ENCODE data around the gene VSTM4.

Gene VSTM4

GRCh38 chr10:49036638-49037037 is 78.7 kb downstream of the VSTM4 start:
- DNase-seq = no peak

GRCh38 chr10:49035920-49036319 is 79.4 kb downstream of the VSTM4 start:
- DNase-seq = no peak

- no peak for DNase-seq
These were observed 80.4 kb downstream of the VSTM4 start for GRCh38 chr10:49034925-49035324.

GRCh38 chr10:49033939-49034338 is 81.4 kb downstream of the VSTM4 start:
- no peak for DNase-seq

- DNase-seq = no peak
These were observed 85.7 kb downstream of the VSTM4 start for GRCh38 chr10:49029666-49030065.

GRCh38 chr10:49028639-49029038 is 86.7 kb downstream of the VSTM4 start:
- no peak for DNase-seq

- no peak for DNase-seq
These were observed 89.9 kb downstream of the VSTM4 start for GRCh38 chr10:49025347-49025983.

- DNase-seq = no peak
These were observed 90.8 kb downstream of the VSTM4 start for GRCh38 chr10:49024484-49024883.

GRCh38 chr10:49023752-49024151 is 91.6 kb downstream of the VSTM4 start:
- no peak for DNase-seq

GRCh38 chr10:49023071-49023470 is 92.3 kb downstream of the VSTM4 start:
- DNase-seq = no peak

- no peak for DNase-seq
These were observed 93.6 kb downstream of the VSTM4 start for GRCh38 chr10:49021685-49022084.

- no peak for DNase-seq
These were observed 99.6 kb downstream of the VSTM4 start for GRCh38 chr10:49015700-49016099.

GRCh38 chr10:49012603-49013002 is 102.7 kb downstream of the VSTM4 start:
- no peak for DNase-seq

GRCh38 chr10:49011756-49012155 is 103.6 kb downstream of the VSTM4 start:
- DNase-seq = no peak

- no peak for DNase-seq
These were observed 104.5 kb downstream of the VSTM4 start for GRCh38 chr10:49010865-49011264.

GRCh38 chr10:49010295-49010694 is 105.0 kb downstream of the VSTM4 start:
- DNase-seq = no peak

- no peak for DNase-seq
These were observed 105.9 kb downstream of the VSTM4 start for GRCh38 chr10:49009199-49009979.

- no peak for DNase-seq
These were observed 106.7 kb downstream of the VSTM4 start for GRCh38 chr10:49008505-49009198.

GRCh38 chr10:49008091-49008490 is 107.2 kb downstream of the VSTM4 start:
- DNase-seq = no peak

GRCh38 chr10:49007129-49007528 is 108.2 kb downstream of the VSTM4 start:
- DNase-seq = no peak

- no peak for DNase-seq
These were observed 110.1 kb downstream of the VSTM4 start for GRCh38 chr10:49005270-49005669.

GRCh38 chr10:49001870-49002672 is 113.3 kb downstream of the VSTM4 start:
- DNase-seq = no peak

- no peak for DNase-seq
These were observed 113.9 kb downstream of the VSTM4 start for GRCh38 chr10:49001402-49001801.

Data from NCI-H1694 (cell line).